GM18861 (cell line): ENCODE data around the gene FZR1.
"Not testable (repeated sequence)": the region's sequence is repeated elsewhere in the genome, so short reads cannot be mapped to it uniquely, and the experiment has no call there.

Experiments
- ATAC-seq: cut with Tn5 transposase; IDR thresholded peaks from one replicate; pipeline ENCODE4 v1.9.1; 2021; ENCODE audit not compliant: unreplicated experiment

The FZR1 gene

DNA sequence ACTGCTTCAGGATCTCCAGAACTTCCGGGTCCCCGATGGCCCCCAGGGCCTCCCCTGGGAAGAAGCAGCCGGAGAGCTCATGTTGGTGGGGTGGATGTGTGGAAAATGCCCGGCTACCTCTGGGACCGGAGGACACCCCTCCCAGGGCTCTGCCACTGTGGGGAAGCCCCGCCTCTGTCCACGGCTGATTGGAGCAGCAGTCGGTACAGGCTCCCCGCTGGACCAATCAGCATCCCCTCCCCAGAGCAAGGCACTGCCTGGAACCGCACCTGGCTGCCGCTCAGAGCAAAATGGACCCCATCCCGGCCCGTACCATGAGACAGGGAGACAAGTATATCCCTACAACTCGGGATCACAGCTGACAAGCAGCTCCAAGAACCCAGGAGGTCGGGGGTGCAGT, 12.1 kb upstream of the FZR1 start:
- ATAC-seq: no peak

DNA sequence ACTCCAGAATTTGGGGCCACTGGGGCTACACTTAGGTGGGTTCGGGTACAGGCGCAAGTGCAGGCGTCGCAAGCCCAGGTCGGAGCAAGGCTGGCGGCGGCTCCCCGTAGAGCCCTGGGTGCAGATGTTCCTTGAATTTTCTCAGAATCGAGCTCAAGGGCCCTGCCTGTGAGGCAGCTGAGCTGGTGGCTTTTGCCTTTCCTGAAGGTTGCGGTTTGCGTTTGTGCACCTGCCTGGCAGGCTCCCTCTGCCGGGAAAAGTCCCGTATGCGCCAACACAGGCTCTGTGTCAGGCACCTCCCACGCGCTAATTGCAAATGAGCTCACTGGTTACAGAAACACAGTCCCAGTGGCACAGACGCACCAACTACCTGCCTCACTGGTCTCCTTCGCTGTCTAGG, 11.6 kb upstream of the FZR1 start:
- ATAC-seq: no peak

DNA sequence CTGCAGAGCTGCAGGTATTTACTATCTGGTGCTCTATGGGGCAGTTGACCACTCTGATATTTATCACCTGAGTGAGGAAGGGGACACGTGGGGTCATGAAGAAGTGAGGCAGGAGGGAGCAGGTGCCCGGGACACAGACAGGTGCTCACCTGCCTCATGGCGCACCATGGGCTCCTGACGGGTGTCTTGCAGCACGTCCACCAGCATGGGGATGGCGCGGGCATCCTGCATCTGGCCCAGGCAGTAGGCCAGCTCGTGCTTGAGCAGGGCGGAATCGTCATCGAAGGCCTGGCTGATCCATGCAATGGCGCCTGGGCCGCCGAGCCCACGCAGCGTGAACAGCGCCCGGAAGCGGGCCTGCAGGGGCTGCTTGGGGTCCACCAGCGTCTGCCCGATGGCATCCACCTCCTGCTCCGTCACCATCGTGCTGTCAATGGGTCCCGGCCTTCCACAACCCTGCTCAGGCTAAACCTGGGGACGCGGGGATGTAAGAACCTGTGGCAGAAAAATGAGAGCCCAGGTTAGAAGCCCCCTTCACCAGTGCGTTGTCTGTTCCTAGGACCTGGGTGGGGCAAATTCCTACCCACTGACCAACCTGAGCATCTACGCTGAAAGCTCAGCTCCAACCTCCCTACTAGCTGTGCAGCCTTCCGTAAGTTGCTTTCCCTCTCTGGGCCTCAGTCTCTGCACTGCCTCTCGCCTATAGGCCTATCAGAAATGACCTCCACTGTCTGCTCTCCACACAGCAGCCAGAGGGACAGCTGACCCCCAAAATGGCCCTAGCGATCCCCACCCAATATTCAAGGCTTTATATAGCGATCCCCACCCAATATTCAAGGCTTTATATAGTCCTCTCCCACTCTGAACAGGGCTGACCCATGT, 9.5 kb upstream of the FZR1 start:
- no peak for ATAC-seq

DNA sequence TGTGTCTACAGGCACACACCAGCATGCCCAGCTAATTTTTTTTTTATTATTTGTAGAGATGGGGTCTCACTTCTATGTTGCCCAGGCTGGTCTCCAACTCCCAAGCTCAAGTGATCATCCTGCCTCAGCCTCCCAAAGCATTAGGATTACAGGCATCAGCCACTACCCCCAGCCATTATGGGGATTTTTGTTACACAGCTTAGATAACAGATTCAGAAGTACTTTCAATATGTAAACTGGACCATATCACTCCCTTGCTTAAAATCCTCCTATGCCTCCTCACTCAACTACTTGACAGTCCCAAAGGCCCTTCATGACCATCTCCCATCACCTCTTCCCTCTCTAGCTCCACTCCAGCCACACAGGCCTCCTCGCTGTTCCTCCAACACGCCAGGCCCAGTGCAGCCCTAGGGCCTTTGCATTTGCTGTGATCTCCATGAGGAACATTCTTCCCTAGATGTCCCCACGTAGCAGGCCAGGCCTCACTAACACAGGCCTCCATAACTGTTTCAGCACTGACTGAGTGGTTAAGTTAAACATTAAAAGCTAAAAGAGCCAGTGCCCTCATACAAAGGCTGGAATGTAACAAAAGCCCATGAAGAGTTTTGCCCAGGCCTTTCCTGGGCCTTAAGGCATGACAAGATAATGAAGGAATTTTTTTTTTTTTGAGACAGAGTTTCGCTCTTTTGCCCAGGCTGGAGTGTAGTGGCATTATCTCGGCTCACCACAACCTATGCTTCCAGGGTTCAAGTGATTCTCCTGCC, 8.2 kb upstream of the FZR1 start:
- no peak for ATAC-seq

DNA sequence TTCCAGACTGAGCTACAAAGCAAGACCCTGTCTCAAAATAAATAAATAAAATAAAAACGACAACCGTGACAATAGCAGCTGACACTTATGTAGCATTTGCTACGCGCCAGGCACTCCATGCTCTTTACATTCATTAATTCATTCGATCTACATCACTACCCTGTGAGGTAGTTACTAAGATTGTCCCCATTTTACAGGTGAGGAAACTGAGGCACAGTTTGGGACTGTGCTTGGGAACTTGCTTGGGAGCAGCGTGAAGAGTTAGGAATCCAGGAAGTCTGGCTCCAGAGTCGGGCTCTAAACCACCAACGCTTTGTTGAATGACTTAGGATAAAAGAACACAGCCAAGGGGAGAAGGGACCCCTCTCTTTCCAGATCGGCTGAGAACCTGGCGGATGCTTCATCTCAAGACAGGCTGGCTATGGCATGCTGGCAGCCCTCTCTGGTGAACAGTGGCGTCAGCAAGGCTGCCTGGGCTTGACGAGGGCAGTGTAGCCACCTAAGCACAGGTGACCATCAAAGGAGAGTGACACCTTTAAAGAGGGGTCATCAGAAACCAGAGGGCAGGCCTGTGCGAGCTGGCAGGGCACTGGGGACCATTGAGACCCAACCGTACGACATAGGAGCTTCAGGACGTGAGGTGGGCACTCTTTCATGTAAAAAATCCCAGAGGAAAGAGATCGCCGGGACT, 6.2 kb upstream of the FZR1 start:
- ATAC-seq: no peak

DNA sequence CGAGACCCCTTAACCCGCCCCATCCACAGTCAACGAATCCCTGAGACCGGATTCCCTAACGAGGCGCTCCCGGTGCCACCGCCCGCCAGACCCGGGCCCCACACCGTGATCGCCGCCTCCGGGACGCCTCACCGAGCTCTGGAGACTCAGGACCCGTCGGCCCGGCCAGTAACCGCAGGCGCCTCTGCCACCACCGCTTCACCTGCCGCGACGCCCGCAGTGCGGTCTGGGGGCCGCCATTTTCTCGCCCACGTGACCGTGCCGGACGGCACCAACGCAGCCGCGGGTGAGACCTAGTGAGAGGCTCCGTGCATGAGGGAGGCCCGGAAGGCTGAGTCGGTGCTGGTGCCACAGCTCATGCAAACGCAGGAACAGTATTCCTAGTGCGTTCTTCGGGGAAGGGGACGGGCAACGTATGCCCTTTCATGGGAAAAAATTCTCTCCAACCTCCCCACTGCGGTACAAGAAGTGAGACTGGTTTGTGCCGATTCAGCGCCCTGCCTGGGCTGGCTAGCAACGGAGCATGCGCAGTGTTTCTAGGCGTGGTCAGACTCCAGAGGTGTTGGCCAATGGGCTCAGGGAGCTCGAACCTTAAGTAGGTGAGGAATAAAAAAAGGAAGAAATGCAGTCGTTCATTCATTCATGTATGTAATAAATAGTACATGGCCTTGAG, 5.5 kb upstream of the FZR1 start, which contains the start of gene DOHH:
TSS of gene DOHH (minus strand) at position 246 of the 673 bp plus-strand sequence. CDS start 3,860 bp downstream, outside the sequence.
- peak; percentile 77 for ATAC-seq

DNA sequence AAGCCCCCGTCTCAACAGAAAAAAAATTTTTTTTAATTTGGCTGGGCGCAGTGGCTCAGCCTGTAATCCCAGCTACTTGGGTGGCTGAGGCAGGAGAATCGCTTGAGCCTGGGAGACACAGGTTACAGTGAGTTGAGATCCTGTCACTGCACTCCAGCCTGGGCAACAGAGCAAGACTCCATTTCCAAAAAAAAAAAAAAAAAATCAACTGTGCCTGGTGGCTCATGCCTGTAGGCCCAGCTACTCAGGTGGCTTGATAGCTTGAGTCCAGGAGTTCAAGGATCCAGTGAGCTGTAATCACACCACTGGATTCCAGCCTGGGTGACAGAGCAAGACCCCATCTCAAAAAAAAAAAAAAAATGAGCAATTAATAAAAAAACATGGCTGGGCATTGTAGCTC, 4.3 kb upstream of the FZR1 start:
- ATAC-seq: no peak

DNA sequence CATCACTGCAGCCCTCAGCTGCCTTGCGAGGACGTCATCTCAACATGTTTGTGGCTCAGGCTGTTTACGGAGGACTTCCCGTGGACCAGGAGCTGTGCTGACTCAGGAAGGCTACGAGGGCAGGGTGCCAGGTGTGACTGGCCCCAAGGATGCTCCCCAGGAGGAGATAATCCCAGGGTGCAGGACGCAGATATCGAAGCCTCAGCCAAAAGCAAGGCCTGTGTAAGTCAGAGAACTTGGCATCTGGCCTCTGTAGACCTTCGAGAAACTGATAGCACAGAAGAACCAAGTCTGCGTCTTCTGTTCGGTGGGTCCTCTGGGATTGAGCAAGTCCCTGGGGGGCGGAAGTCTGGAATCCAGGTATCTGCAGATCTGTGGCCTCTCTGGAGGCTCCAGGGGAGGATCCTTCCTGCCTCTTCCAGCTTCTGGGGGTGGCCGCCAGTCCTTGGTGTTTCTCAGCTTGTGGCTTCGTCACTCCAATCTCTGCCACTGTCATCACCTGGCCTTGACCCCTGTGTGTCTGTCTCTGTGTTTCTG, 3.0 kb upstream of the FZR1 start:
- no peak for ATAC-seq

DNA sequence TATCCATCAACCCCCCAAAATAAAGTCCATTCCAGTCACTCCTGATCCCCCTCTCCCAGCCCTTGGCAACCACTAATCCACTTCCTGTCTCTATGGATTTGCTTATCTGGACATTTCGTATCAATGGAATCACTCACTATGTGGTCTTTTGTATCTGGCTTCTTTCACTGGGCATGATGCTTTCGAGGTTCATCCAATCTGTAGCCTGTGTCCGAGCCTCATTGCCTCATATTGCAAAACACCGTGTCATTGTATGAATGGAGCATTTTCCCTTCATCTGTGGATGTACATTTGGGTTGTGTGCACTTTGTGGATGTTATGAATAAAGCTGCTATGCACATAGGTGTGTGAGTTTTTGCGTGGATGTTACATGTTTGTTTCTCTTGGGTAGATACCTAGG, 1.4 kb upstream of the FZR1 start:
- ATAC-seq: no peak

DNA sequence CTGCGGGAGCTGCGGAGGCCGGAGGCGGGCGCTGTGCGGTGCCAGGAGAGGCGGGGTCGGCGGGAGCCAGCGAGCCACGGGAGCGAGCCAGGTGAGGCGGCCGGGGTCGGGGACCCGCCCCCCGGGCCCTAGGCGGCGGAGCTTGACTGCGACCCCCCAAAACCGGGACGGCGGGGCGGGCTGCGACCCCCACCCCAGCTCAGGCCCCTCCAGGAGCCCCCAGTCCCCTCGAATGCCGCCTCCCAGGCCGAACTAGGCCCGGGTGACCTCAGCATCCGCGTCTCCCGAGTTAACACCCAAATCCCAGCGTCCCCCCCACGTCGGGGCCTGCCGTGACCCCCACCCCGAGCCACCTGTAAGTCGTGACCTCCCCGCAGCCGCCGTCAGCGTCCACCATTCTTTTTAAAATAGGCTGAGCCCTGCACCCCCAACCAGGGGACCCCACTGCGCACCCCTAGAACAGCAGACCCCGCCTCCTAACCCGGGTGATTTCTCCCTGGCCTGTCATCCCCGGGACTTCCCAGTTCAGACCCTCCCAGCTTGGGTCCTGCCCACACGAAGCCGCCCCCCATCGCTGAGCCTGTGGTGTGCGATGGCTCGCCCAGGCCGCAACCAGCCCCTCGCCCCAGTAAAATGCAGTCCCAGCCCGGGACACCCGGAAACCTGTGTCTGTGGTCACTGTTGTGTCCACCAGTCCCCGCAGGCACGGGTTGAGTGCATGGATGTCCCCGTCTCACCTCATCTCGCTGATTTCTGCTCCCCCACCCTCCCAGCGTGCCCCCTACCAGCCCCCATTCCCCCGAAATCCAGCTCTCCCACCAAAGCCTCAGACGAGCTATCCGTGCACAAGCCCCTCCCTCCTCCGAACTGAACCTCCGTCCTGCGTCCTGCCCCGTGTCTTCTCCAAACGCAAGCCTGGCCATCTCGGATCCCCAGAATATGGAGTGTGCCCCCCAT, 551 bp downstream of the FZR1 start:
- no peak for ATAC-seq

DNA sequence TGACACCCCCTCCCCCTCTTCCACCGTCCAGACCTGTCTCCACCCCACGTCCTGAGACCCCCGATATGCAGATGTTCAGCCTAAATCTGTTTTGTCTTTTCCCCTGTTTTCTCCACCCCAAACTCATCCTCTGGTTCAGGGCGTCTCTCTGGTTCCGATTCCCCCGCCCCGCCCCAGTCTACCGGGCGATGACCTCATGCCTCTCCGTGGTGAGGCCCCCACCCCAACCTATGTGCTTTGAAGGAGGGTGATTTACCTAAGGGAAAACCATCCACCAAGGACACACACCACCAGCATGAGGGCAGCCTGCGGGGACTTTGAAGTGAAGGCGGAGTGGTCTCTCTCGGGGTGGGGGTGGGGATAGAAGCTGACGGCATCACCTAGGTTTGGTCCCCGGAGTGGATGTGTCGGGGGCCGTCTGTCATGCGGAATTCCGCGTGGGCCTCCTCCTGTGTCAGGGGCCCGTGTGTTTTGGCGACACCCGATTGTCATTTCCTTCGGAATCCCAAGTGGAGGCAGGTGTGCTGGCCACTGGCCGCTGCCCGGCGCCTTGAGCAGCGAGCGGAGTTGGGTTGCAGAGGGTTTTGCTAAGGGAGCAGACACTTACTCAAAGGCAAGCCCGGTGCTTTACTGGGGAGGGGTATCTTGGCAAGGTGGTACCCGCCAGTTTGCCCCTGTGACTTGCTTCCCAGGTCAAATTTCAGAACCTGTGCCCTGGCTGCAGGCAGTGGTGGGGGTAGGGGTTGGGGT, 1.4 kb downstream of the FZR1 start:
- ATAC-seq: no peak

DNA sequence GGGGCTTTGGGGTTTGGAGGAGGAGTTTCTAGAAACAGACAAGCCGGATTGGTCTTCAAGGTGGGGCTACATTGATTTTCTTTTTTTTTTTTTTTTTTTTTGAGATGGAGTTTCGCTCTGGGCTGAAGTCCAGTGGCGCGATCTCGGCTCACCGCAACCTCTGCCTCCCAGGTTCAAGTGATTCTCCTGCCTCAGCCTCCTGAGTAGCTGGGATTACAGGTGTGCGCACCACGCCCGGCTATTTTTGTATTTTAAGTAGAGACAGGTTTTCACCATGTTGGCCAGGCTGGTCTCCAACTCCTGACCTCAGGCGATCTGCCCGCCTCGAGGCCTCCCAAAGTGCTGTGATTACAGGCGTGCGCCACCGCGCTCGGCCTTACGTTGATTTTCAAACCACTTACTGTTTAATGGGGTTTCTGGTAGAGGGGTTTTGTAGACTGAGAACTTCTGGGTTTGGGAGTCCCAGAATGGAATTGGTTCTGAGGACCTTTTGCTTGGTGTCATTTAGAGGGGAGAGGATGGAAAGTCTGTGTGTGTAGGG, 2.1 kb downstream of the FZR1 start:
- not testable (repeated sequence) for ATAC-seq

DNA sequence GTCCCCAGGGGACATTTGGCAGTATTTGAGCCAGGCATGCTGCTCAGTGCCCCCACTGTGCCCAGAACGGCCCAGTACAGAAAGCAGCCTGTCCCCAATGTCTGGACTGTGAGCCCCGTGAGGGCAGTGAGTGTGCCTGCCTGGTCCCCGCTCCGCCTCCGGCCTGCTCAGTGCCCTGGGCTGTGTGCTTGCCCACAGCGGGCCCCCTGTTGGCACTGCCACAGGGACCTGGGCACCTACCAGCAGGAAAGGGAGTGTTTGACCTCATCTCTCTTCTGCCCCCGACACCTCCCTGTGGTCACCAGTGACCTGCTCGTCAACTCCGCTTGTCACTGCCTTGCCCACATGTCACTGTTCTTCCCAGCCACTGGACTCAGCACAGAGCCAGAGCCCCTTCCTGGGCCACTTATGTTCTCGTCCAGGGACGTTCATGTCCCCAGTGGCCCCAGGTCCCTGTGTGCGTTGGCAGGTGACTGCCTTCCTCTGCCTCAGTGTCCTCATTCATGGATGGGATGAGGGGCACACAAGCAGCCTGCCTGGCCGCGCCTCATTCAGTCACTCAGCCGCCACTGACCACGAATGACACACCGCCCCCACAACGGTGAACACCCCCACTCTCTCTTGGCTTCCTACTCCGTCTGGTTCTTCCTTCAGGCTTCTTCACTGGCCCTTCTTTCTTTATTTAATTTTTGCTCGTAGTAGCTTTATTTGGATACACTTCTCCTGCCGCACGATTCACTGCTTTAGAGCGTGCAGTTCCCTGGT, 2.8 kb downstream of the FZR1 start:
- no peak for ATAC-seq

DNA sequence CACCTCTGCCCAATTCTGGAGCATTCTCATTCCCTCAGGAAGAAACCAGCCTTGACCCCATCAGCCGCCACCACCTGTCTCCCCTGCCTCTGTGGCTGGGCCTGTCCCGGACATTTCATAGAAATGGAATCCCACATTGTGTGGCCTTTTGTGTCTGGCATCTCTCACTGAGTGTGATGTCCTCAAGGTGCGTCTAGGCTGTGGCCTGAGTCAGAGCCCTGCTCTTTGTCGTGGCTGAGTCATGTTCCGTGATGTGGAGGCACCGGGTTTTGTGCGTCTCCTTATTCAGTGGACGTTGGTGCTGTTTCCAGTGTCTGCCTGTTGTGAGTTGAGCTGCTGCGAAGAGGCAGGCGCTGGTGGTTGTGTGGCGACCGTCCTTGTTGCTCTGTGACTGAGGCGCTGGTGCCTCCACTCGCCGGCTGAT, 3.5 kb downstream of the FZR1 start:
- no peak for ATAC-seq

DNA sequence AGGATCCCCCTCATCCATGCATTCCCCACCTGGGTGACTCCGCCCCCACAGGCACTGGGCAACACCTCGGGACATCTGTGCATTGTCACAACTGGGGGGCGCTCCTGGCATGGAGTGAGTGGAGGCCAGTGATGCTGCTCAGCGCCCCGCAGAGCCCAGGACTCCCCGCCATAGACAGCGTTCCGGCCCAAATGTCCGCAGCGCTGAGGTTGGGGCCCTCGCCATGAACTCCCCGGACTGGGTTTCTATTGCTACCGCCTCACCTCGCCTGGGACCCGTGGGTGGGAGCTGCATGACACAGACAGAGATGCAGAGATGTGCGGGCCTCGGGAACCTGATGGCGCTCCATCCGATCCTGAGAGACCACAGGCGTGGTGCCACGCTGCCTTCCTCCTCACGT, 4.6 kb downstream of the FZR1 start:
- ATAC-seq: no peak

DNA sequence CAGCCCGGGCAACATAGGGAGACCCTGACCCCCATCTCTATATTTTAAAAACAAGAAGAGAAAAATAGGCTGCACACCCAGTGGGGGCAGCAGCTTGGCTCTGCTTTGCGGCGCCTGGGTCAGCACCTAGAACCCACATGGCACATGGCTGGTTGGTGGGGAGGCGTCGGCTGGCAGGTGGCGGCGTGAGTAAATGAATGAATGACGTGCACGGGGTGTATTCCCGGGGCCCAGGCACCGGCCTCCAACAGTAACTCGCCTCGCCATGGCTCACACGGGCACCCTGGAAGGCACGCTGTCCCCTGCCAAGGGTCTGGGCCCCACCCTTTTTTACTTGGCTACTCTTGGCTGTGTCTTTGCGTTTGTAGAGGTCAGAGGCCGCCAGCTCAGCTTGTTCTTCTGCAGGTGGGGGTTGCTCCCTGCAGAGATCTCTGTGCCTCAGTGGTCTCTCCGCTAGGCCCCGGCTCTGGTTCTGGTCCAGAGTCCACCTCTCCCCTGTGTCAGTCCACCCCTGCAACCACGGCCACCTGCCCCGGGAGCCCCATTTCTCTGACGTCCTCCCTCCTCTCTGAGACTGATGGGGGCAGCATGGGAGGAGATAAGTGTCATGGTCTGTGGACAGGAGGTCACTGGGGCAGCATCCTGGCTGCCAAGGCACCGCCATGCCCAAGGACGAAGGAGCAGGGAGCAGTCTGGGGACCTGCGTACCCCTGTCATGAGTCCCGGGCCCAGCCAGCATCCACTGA, 5.6 kb downstream of the FZR1 start:
- ATAC-seq: no peak

DNA sequence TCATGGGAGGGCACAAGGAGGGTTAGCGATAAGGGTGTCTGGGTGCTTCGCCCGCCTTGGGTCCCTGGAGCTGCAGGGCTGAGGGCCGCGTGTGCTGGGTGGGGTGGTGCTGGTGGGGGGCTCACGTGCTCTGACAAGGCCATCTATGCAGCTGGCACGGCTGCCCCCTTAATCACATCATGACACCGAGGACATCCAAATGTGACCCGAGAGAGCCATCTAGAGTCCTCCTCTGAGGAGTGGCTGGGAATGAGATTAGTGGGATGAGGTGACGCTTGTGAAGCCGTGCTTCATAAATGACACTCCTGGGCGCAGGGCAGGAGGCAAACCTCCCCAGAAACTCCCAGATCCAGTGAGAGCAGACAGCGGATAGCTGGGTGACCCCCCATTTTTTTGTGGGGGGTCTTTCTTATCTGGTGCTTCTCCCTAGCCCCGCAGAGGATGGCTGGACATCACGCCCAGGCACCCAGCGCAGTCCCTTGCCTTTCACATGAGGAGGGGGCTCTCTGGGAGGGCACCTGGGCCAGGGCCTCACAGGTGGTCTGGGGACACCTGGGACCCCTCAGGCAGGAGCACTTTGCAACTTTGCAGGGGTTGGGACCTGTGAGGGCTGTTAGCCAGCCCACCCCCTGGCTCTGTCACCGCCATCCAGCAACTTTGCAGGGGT, 6.6 kb downstream of the FZR1 start:
- ATAC-seq: no peak
